ENCODE results near the gene EPDR1. TPM values are rescaled to one million over a fixed set of nuclear protein-coding genes. Genes with fewer than 3 reads are reported as not detected.

Gene EPDR1
- 10 to 100 TPM; 31.3 to 42.6 TPM for total RNA-seq
- long read RNA-seq, donor 1, transcript EPDR1-201 (3 exons, 2,599 nt) = major isoform, 21 of 30 reads
- long read RNA-seq, donor 1, partial matches to known transcripts = 2 of 30 reads
- long read RNA-seq, donor 1, other reads (novel, unspliced or antisense) = 6 of 30 reads
- long read RNA-seq, donor 2, transcript EPDR1-201 (3 exons, 2,599 nt) = major isoform, 73 of 99 reads
- long read RNA-seq, donor 2, transcript EPDR1-202 (2 exons, 638 nt) = minor isoform, 9 of 99 reads
- long read RNA-seq, donor 2, partial matches to known transcripts = 0 of 99 reads
- long read RNA-seq, donor 2, other reads (novel, unspliced or antisense) = 15 of 99 reads

DNA sequence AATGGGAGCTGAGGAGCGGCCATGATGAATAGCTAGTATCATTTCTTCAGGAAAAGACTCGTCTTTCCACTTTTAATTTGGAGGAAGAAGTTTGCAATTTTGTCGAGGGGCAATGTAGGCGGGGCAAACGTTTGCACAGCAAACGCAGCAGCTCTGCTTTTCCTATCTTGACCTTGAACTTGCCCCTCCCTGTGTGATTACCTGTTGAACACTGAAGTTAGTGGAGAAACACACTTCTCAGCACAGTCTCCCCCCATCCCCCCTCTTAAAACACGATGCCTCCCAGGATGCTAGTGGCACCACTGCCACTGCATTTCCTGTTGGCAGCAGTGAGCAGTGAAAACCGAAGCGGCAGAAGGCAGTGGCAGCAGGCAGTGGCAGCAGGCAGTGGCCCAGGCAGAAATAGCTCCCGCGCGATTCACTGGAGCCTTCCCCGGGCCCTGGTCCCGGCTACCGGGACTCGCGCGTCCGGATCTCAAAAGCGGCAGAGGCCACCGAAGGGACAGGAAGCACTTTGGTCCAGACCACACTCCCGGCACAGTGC, at the start of gene EPDR1:
Gene EPDR1, plus strand, starts transcription at position 336 of the 544 bp plus-strand sequence. CDS start 300 bp downstream, outside the sequence.
- intact Hi-C loops (cut with DNase I) = loop anchor here in 1 of 2 donors (10.0 kb wide), 1 partner anchor 274 kb away; no protein-coding TSS in a partner anchor
- no peak for DNase-seq (ENCODE audit: low spot score)

DNA sequence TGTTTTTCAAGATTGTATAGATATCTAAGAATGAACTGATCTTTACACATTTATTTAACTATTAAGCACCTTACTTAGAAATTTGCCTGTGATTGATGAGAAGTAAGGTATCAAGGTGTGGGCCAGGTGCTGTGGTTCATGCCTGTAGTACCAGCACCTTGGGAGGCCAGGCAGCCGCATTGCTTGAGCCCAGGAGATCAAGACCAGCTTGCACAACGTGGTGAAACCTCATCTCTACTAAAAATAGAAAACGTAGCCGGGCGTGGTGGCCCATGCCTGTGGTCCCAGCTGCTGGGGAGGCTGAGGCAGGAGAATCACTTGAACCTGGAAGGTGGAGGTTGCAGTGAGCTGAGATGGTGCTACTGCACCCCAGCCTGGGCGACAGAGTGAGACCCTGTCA, 38.4 kb upstream of the EPDR1 start:
- no peak for DNase-seq (ENCODE audit: low spot score)
- intact Hi-C loops (cut with DNase I) = no loop called here

DNA sequence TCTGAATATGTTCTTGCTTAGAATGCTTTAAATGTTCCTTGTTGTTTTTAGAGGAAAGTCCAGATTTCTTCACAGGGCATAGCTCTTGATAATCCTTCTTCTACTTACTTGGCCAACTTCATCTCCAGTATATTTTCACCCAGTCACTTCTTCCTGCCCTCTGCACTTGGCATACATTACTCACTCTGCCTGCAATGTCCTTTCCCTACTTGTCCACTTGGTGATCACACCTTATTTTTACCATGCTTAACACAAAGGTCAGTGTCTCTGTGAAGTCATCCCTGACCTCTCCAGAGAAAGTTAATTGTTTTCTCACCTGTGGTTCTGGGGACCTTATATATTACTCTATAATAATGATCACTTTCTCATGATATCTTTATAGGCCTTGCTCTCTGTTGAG, 27.1 kb upstream of the EPDR1 start:
- intact Hi-C loops (cut with DNase I) = no loop called here

DNA sequence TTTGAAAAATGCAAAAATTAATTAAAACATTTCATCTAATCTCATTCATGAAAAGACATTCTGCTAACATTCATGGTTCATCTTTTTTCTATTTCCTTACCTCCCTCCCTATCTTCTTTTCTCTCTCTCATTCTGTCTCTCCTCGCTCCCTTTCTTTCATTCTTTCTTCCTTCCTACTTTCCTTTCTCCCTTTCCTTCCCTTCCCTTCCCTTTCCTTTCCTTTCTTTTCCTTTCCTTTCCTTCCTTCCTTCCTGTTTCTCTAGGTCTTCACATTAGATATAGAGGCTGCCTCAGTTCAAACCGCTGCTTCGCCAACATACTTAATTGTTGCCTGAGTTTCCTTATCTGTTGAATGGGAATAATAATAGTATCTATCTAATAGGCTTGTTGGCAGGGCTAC, 25.8 kb upstream of the EPDR1 start:
- DNase-seq (ENCODE audit: low spot score) = no peak
- intact Hi-C loops (cut with DNase I) = no loop called here

More for the DNA sequence above, 27.1 kb upstream of the EPDR1 start:
- no peak for DNase-seq (ENCODE audit: low spot score)

DNA sequence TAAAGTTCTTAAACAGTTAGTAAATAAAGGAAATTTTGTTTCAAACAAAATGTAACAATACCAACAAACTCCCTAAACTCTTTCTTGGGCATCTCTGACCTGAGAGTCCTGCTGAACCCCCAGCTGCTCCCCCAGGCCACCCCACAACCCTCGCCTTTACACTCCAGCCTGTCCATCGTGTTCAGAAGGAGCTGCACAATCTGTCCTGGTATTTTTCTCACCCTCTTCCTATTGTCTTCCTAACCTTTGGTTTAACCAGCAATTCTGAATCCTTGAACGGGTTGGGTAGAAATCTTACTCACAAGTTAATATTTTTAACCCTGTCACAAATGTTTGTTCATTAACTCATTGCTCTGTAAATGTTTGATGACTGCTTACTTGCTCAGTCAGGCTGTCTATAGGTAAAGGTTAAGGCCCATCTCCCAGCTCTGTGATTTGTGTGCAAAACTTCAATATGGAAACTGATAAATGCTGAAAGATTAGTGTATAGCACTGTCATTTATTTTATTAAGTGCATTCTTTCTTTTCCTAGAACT, 20.7 kb upstream of the EPDR1 start:
- intact Hi-C loops (cut with DNase I) = loop anchor here in 1 of 2 donors (5.0 to 10.0 kb wide), 2 partner anchors 208 to 325 kb away; no protein-coding TSS in a partner anchor
- DNase-seq (ENCODE audit: low spot score) = no peak

DNA sequence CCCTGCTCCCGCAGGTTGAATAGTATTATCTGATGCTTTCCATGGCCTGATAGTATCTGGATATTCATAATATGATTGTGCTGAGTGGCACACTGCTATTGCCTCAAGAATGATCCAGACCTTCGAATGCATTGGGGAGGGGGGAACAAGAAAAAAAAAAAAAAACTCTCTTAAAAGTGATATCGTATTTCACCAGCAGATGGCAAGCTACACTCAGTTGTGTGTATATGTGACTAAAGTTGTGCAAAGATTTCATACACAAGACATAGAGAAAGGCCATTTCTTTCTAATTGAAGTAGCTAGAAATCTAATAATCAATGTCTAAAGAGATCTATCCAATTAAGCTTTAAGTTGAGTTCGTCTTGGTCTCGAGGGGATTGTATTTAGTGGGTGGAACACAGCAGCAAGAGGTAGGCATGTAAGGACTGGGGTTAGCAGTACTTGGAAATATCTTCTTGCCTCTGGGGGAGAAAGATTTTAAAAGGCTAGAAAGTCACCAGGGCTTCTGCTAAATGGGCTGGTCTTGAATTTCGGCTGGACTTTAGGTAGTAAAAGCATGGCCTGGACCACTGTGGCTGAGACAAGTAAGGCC, 19.1 kb upstream of the EPDR1 start:
- intact Hi-C loops (cut with DNase I) = loop anchor here in 1 of 2 donors (5.0 to 10.0 kb wide), 2 partner anchors 206 to 323 kb away; no protein-coding TSS in a partner anchor
- no peak for DNase-seq (ENCODE audit: low spot score)

DNA sequence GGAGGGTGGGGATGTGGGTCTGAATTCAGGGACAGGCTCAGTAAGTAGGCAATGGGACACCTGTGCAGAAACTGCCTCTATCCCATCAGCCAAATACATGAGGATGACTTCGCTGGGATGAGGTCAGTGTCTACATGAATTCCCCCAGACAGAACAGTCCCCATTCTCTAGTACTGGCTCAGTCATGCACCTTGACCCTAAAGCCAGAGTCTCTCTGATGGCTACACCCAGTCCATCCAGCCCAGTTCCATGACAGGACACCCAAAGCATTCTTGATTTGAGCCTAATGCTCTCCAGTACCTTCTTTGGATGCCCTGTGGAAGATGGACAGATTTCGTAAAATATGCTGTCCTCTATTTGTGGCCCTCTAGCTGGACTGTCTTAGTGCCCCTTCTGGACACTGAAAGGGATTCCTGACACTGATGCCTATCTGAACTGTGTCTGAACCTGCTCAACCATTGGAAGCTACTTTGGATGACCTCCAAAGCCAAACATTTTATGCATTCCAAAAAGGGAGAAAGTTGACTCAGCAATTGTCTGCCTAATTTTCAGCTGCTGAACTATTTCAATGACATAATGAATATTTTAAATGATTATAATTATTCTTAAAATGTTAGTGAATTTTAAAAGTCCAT, 18.4 kb upstream of the EPDR1 start:
- intact Hi-C loops (cut with DNase I) = loop anchor here in 1 of 2 donors (5.0 to 10.0 kb wide), 2 partner anchors 205 to 323 kb away; no protein-coding TSS in a partner anchor
- no peak for DNase-seq (ENCODE audit: low spot score)

DNA sequence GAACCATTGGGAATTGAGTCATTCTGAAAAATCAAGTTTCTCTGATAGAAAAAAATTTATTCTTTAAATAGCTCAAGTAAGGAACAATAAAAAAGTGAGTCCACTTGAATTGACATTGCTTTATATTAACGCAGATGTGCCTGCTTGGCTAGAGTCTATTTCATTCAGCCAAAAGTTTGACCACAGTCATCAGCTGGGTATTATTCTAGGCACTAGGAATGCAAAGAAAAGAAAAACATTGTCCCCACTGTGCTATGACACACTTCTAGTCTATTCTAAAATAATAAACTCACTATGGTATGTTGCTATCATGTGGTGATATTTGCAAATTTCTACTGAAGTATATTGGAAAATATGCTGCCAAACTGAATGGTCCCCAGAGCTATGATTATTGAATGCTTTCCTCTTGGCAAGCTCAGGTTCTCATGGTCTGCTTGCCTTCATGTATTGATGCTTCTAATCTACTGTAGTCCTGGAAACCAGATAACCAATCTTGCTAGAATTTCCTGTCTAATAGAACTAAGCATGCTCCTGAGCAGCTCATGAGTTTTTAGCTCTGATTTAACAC, 12.1 kb upstream of the EPDR1 start:
- intact Hi-C loops (cut with DNase I) = loop anchor here in 1 of 2 donors (10.0 kb wide), 1 partner anchor 316 kb away; no protein-coding TSS in a partner anchor

DNA sequence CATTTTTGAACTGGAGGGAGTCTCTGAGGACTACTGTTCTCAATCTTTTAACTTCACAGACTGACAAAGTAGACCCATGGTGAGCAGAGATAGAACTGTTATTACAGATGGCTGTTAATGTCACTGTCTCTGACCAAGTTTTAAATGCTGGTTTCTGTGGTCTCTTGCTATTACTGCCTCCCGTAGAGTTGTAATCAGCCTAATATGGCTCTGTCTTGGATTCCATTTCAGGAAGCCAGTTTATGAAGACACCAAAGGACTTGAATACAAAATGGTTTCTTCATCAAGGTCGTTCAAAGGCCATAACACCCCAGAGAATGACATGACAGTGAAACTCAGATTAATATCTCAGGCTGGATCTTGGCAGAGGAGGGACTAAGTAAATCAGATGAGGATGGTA, 7.7 kb upstream of the EPDR1 start:
- intact Hi-C loops (cut with DNase I) = no loop called here

More for the DNA sequence above, 12.1 kb upstream of the EPDR1 start:
- no peak for DNase-seq (ENCODE audit: low spot score)

DNA sequence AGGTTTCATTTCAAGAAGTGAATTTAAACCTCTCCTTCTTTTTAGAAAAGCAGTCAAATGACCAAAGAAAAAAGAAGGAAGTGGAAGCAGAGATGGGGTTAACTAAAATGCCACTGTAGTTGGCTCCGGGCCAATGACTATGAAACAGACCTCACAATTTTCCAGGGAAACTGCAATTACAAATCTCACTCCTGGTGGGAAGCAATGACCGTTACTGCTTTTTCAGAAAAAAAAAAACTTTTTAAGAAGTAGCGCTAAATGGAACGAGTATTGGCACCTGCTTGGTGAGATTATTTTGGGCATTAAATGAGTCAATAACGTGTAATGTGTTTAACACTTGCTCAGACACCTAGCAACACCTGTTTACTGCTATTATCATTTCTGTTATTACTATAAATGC, 5.0 kb upstream of the EPDR1 start:
- intact Hi-C loops (cut with DNase I) = loop anchor here (5.0 kb wide), 2 partner anchors 192 to 307 kb away; no protein-coding TSS in a partner anchor
- DNase-seq (ENCODE audit: low spot score) = no peak

More for the DNA sequence above, 7.7 kb upstream of the EPDR1 start:
- no peak for DNase-seq (ENCODE audit: low spot score)

DNA sequence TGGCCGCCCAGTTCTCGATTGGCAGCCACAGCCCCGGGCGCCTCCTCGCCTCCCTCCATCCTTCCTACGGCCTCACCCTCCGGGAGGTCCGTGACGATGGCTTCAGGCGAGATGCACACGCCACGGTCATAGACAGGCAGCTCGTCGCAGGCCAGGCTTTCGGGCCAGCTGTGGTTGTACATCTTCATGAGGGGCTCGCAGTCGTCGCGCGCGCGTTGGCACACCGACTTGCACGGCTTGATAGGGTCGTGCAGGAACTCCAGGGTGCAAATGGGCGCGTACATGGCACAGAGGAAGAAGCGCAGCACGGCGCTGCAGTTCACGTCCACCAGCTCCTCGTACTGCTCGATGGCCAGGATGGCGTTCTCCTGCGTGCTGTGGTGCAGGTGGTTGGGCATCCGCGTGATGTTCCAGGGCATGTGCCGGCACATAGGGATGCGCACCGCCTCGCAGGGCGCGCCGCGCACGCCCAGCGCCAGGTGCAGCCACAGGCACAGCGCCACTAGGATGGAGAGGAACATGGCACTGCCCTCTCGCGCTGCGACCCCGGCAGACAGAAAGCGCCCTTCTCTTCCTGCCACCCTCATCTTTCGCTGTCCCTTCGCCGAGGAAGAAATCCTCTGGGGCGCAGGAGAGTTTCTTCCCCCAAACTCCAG, 4.3 kb upstream of the EPDR1 start:
- intact Hi-C loops (cut with DNase I) = loop anchor here (5.0 kb wide), 2 partner anchors 191 to 306 kb away; no protein-coding TSS in a partner anchor
- peak; percentile 83 for DNase-seq (ENCODE audit: low spot score)

DNA sequence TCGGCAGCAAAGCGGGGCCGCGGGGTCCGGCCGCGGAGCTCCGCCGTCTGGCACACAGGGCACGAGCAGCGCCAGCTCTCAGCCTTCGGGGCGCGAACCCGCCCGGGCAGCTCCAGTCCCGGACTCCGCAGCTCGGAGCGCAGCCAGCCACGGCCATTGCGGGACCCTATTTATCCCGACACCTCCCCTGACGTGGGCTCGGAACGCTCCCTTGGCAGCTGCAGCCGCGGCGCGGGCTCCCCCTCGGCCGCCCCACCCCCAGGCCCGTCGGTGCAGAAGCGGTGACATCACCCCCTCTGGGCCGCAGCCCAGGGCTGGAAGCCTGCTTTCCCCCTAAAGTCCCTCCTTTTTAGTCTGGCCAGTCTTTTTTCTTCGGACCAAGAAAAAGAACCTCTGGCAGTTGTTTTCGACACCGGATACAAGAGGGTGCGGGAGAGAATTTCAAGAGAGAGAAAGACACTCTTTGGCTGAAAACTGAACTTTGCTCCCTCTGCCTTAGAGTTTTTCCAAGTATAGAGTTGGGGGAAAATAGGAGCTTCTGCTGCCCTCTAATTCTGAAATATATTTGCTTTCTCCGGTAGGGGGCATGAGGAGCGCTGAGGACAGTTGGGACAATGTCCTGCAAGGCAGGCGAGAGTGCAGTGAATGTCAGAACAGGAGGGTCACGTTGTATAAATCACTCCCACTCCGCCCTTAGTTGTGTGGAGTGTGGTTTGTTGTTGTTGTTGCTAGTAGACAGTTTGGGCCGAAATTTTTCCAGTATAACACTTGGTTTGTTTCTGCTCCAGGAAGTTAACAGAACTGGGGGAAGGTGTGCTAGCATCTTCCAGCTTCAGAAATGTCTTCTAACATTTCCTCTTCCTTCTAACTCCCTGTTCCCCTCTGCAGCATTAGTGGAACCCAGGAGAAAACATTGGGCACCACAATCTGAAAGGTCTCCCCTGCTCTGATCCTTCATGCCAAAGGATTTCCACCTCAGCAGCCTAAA, 3.5 kb upstream of the EPDR1 start, which contains the start of gene SFRP4:
Gene SFRP4, minus strand, starts transcription at position 145 of the 988 bp plus-strand sequence. CDS start 280 bp downstream, outside the sequence.
- intact Hi-C loops (cut with DNase I) = loop anchor here (5.0 kb wide), 2 partner anchors 190 to 305 kb away; no protein-coding TSS in a partner anchor
- DNase-seq (ENCODE audit: low spot score) = peak; percentile 91

DNA sequence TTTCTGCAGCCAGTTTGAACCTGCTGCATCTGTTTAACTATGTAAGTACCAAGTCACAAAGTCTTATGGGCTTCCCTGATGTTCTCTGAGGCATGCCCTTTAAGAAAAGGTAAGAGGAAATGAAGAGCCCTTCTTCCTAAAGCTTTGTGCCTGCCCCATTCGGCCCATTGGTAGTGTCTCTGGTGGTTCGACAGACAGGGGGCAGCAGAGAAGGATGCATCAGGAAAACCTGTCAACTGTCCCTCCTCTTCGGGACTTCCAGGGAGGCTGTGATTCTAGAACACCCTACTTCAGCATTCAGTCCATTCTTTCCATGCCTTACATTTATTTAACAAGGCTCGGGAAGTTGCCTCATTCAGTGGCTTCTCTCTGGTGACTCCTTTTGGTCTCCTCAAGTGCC, 1.9 kb upstream of the EPDR1 start:
- no peak for DNase-seq (ENCODE audit: low spot score)
- intact Hi-C loops (cut with DNase I) = loop anchor here (5.0 kb wide), 2 partner anchors 189 to 304 kb away; no protein-coding TSS in a partner anchor

DNA sequence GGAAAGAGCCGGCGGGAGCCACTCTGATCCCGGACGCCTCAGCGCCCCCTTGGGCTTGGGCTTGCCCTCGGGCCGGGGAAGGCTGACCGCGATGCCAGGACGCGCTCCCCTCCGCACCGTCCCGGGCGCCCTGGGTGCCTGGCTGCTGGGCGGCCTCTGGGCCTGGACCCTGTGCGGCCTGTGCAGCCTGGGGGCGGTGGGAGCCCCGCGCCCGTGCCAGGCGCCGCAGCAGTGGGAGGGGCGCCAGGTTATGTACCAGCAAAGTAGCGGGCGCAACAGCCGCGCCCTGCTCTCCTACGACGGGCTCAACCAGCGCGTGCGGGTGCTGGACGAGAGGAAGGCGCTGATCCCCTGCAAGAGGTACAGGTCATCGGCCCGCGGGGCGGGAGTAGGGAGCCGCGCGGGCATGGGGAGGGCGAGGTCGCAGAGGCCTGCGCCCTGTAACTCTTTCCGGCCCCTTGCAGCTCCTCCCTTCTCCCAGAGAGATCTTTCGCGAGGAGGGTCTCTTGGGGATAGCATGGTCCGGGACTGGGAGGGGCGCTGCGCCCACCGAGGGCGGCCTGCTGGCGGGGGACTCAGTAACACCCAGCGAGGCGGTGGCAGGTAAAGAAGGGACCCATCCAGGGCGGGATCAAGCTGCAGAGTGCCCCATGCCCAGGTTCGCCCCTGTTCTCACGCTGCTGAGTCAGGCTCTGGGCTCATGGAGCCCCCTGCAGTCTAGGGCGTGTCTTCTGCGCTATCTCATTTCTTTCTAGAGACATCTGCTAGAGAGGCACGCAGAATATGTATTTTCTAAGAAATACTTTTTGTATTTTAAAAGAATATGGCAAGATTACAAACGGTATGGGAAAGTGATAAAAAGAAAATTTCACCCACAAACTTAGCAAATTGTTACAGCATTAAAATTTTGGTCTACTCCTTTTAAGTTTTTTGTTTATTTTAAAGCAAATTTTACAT, 687 bp downstream of the EPDR1 start:
- peak; percentile 86 for DNase-seq (ENCODE audit: low spot score)
- intact Hi-C loops (cut with DNase I) = loop anchor here in 1 of 2 donors (10.0 kb wide), 1 partner anchor 274 kb away; no protein-coding TSS in a partner anchor

DNA sequence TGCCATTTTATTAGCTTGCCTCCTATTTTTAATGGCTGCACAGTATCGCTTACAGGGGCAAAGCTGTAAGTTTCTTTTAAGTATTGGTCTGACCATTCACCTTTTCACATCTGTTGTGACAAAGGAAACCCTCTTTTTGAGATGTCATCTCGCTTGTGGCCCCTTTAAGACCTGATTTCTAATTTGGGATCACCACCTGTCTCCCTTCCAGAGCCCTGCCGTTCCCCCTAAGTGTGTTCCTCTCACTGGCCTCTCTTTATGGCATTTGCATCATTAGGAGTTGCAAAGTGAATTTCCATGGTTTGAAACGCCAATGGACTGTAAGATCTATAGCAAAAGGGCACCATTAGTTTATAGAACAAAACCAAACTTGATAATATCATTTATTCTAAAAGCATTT, 1.4 kb downstream of the EPDR1 start:
- intact Hi-C loops (cut with DNase I) = loop anchor here in 1 of 2 donors (10.0 kb wide), 1 partner anchor 273 kb away; no protein-coding TSS in a partner anchor
- DNase-seq (ENCODE audit: low spot score) = no peak

DNA sequence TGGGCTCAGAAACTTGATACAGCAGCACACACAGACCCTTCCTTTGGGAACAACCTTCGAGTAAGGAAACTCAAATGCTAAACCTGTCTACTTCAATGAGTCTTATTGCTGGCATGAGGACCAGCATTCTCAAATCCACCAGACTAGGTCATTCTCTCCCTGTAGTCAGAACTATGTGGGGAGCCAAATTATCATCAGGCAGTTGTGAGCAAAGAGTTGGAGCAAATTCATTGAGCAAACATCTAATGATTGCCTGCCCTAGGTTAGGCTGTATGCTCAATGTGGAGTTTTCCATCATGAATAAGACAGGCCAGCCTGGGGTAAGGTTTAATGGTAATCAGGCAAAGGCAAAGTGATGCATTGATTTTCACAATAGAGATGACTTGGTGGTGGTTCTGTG, 3.6 kb downstream of the EPDR1 start:
- no peak for DNase-seq (ENCODE audit: low spot score)
- intact Hi-C loops (cut with DNase I) = loop anchor here in 1 of 2 donors (10.0 kb wide), 1 partner anchor 271 kb away; no protein-coding TSS in a partner anchor

All from posterior vena cava (tissue), 2 donors.